Testis (tissue), 3 donors: ENCODE data around the gene MARCHF9. TPM values are rescaled to one million over a fixed set of nuclear protein-coding genes. Genes with fewer than 3 reads are reported as not detected.

Experiments used
- DNase-seq: peaks from one replicate; pipeline ENCODE4 v3.0.0-alpha.2; 2019
- H3K27ac ChIP-seq, 2 donors: fragments of 200-600 bp; sonication (generic); one replicate each; pipeline ENCODE4 v1.5.1; 2019
- H3K27me3 ChIP-seq: fragments of 200-600 bp; sonication (generic); one replicate; pipeline ENCODE4 v1.5.1; 2019
- H3K36me3 ChIP-seq: fragments of 200-600 bp; sonication (generic); one replicate; pipeline ENCODE4 v1.5.1; 2017; ENCODE audit warnings: low read depth; ENCODE audit errors: missing control alignments
- H3K4me1 ChIP-seq: fragments of 200-600 bp; sonication (generic); one replicate; pipeline ENCODE4 v1.5.1; 2019
- H3K4me3 ChIP-seq, 2 donors: fragments of 200-600 bp; sonication (generic); one replicate each; pipeline ENCODE4 v1.5.1; 2017 to 2019
- H3K9me3 ChIP-seq: fragments of 200-600 bp; sonication (generic); one replicate; pipeline ENCODE4 v1.5.1; 2017
- POLR2A ChIP-seq: fragments of 450-650 bp; IDR thresholded peaks from one replicate; pipeline ENCODE4 v1.6.1; 2017; ENCODE audit warnings: antibody characterized with exemption, mild to moderate bottlenecking, moderate library complexity
- WGBS, 2 donors: methylation state at CpG; one replicate each; pipeline ENCODE4 v1.1.5; 2018; 5-methylcytosine and 5-hydroxymethylcytosine counted together
- intact Hi-C: fragments of 100-400 bp; cut with DNase I; formaldehyde crosslinking; loops from one replicate; pipeline ENCODE4 v1.15.1; 2023; ENCODE audit warnings: low total_unique reads
- polyA plus RNA-seq: library from polyadenylated mRNA; stranded (reverse); fragments of 350-450 nt; fragmentation: Illumina TruSeq; extraction: RNeasy Lipid Tissue Mini Kit (QIAGEN cat#74804); gene quantifications from one replicate; pipeline ENCODE4 v1.2.3, GENCODE V29; 2014; ENCODE audit warnings: low read depth, low replicate concordance; ENCODE audit not compliant: insufficient read depth
- total RNA-seq, 2 donors: library from RNA; depleted of rRNA; stranded (reverse); fragments of >200 nt; gene quantifications; one replicate each; pipeline ENCODE4 v1.2.3, GENCODE V29; 2016
- TF ChIP-seq, protein P1 (sequence below), 3 experiments: fragments of 450-650 bp in 2 of 3; fragments of 200-600 bp in 1 of 3; sonication (generic) in 1 of 3; IDR thresholded peaks; one replicate each; pipeline ENCODE4 v1.5.1; 2016 to 2019; ENCODE audit warnings: antibody characterized with exemption in 3 of 3, mild to moderate bottlenecking in 2 of 3, moderate library complexity in 1 of 3

The MARCHF9 gene
- total and polyA plus RNA-seq, 3 donors from 2014 or later = 8.4 to 15.1 (median 9.2) TPM

- no peak overlapping the region for H3K27ac ChIP-seq
- DNase-seq = no peak
- no peaks in the 10 kb centered on the region for H3K9me3 ChIP-seq
- WGBS, 2 donors = 17% methylated on average over 5 to 10 of the region's 10 CpGs
- H3K4me1 ChIP-seq = peaks cover 9% of the 10 kb centered on the region
- intact Hi-C loops = no loop called here
- H3K36me3 ChIP-seq = no peaks in the 10 kb centered on the region
- H3K4me3 ChIP-seq = peak overlapping the region; percentile 49 to 61
- TF ChIP-seq, protein P1, sequence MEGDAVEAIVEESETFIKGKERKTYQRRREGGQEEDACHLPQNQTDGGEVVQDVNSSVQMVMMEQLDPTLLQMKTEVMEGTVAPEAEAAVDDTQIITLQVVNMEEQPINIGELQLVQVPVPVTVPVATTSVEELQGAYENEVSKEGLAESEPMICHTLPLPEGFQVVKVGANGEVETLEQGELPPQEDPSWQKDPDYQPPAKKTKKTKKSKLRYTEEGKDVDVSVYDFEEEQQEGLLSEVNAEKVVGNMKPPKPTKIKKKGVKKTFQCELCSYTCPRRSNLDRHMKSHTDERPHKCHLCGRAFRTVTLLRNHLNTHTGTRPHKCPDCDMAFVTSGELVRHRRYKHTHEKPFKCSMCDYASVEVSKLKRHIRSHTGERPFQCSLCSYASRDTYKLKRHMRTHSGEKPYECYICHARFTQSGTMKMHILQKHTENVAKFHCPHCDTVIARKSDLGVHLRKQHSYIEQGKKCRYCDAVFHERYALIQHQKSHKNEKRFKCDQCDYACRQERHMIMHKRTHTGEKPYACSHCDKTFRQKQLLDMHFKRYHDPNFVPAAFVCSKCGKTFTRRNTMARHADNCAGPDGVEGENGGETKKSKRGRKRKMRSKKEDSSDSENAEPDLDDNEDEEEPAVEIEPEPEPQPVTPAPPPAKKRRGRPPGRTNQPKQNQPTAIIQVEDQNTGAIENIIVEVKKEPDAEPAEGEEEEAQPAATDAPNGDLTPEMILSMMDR (IDR thresholded peaks at IDR 0.05) = no peak
- TF ChIP-seq POLR2A = no peak
- H3K27me3 ChIP-seq = no peaks in the 10 kb centered on the region
Observed at GRCh38 chr12:57725851-57726150, 29.1 kb upstream of the MARCHF9 start.

- TF ChIP-seq, protein P1 (IDR thresholded peaks at IDR 0.05) = peak; percentile 12 to 51 (median 36)
- no peak for TF ChIP-seq POLR2A
- H3K27me3 ChIP-seq = no peaks in the 10 kb centered on the region
- H3K4me3 ChIP-seq = peak overlapping the region; percentile 49 to 61
- intact Hi-C loops = no loop called here
- peak; percentile 79 for DNase-seq
- H3K4me1 ChIP-seq = peaks cover 9% of the 10 kb centered on the region
- no peak overlapping the region for H3K27ac ChIP-seq
- no peaks in the 10 kb centered on the region for H3K36me3 ChIP-seq
- no peaks in the 10 kb centered on the region for H3K9me3 ChIP-seq
- WGBS, 2 donors = 12% methylated on average over 25 to 55 of the region's 79 CpGs
Observed at GRCh38 chr12:57726151-57726883, 28.6 kb upstream of the MARCHF9 start.

- Histone ChIP-seq H3K27me3 (no peaks in the 10 kb centered on the region), H3K27ac (no peak overlapping the region), H3K4me3 (peak overlapping the region; percentile 49 to 61), H3K36me3 (no peaks in the 10 kb centered on the region), H3K4me1 (peaks cover 9% of the 10 kb centered on the region), H3K9me3 (no peaks in the 10 kb centered on the region)
- intact Hi-C loops = no loop called here
- WGBS, 2 donors = 23 to 27% methylated on average over 36 to 65 of the region's 76 CpGs
- TF ChIP-seq, protein P1 (IDR thresholded peaks at IDR 0.05) = no peak
- no peak for TF ChIP-seq POLR2A
- DNase-seq = peak; percentile 50
Observed at GRCh38 chr12:57726884-57727757, 27.8 kb upstream of the MARCHF9 start.

DNA sequence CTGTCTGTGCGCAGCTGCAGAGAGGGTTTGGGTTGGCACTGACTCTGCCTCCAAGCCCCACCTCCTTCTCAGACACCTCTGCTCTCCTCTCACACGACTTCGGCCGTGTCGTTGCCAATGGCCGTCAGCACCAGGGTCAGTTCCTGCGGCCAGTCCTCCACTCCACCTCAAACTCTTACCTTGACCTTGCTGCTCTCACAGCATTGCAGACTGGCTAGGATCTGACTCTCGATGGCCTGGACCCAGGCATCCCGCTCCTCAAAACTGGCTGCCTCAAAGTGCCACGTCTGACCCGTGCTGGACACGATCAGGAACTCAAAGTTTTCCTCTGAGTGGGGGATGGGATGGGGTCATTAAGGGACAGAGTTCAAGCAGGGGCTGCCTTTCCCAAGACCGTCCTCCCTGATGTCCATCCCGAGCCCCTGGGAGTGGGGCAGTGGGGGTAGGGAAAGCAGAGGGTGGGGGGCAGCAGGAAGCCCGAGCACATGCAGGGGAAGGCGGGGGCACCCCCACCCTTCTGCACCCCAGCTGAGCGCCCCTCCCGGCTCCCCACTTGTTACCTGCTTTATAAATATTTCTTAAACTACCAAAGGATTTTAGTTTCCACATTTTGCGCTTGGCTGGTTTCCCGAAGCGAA, 27.0 kb upstream of the MARCHF9 start:
- intact Hi-C loops = no loop called here

DNA sequence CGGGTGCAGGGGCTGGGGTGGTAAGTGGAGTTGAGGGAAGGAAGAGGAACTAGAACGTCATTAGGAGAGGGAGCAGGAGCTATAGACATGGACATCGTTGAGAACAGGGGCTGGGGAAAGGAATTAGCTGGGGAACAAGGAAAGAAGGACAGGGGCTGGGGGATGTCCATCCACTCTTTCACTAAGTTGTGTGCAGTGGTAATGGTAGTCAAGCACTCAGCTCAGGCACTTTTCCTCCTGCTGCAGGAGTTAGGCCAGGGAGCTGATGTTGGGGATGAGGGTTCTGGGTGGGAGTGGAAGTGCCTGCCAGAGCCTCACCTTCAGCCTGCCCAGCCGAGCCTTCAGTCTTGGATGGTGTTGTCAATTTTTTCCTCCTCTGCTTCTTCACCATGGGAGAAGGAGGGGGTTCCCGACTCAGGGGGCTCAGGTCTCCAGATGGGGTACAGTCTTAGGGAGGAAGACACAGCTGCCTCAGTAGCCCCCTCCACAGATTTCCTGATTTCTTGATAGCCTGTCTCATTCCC, 25.5 kb upstream of the MARCHF9 start:
- Histone ChIP-seq H3K27me3 (no peaks in the 10 kb centered on the region), H3K9me3 (no peaks in the 10 kb centered on the region), H3K27ac (no peak overlapping the region), H3K4me1 (peaks cover 9% of the 10 kb centered on the region), H3K36me3 (no peaks in the 10 kb centered on the region), H3K4me3 (no peak overlapping the region)
- DNase-seq = no peak
- no peak for TF ChIP-seq POLR2A
- TF ChIP-seq, protein P1 (IDR thresholded peaks at IDR 0.05) = no peak
- intact Hi-C loops = no loop called here
- 64 to 65% methylated on average over 5 of the region's 5 CpGs for WGBS, 2 donors

More for the DNA sequence above, 27.0 kb upstream of the MARCHF9 start:
- Histone ChIP-seq H3K27me3 (no peaks in the 10 kb centered on the region), H3K9me3 (no peaks in the 10 kb centered on the region), H3K27ac (no peak overlapping the region), H3K36me3 (no peaks in the 10 kb centered on the region), H3K4me3 (no peak overlapping the region), H3K4me1 (peaks cover 9% of the 10 kb centered on the region)
- TF ChIP-seq POLR2A = no peak
- DNase-seq = peak; percentile 37
- 43 to 44% methylated on average over 13 to 21 of the region's 21 CpGs for WGBS, 2 donors
